M059J (cell line): Measurements from ENCODE around the gene B4GALNT3. TPM values are rescaled to one million over a fixed set of nuclear protein-coding genes. Genes with fewer than 3 reads are reported as not detected.
A peak's percentile ranks its signal among the peaks of the same experiment; 100 is the strongest.

Source experiments
- DNase-seq: peaks from one replicate; pipeline ENCODE4 v3.0.0-alpha.2; 2012; ENCODE audit warnings: low read depth
- total RNA-seq: library from RNA; depleted of rRNA; stranded (reverse); fragments of >200 nt; shearing (Covaris generic); gene quantifications from 2 replicates; pipeline ENCODE4 v1.2.3, GENCODE V29; 2014; rRNA removed

Gene B4GALNT3
- total RNA-seq, 1 experiment from 2014 or later: 1.8 TPM

- no peak for DNase-seq
Observed at GRCh38 chr12:593396-594270, 133.9 kb downstream of the B4GALNT3 start.

GRCh38 chr12:597926-598568, 138.3 kb downstream of the B4GALNT3 start:
- DNase-seq: no peak

GRCh38 chr12:599756-600155, 140.0 kb downstream of the B4GALNT3 start:
- no peak for DNase-seq

DNA sequence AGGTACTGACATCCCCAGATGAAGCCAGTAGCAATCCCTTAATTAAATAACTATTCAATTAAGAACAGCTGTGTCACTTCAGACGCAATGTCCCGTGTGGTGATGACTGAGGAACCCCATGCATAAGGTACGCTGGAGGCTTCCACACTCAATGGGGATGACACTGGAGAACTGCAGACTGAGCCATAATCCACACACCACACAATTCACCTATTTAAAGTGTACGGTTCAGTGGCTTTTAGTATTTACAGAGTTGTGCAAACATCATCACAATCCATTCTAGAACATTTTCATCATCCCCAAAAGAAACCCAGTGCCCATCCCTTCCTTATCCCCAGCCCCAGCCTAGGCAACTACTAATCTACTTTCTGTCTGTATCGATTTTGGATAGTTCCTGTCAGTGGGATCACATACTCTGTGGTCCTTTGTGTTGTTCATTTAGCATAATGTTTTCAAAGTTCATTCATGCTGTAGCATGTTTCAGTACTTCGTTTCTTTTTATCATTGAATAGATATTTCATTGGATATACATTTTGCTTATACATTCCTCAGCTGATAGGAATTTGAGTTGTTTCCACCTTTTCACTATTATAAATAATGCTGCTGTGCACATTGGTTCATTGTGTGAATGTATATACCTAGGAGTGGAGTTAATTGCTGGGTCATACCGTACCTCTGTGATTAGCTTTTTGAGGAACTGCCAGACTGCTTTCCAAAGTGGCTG, 142.4 kb downstream of the B4GALNT3 start:
- DNase-seq: no peak

GRCh38 chr12:602700-603068, 142.9 kb downstream of the B4GALNT3 start:
- DNase-seq: no peak

GRCh38 chr12:604956-605355, 145.2 kb downstream of the B4GALNT3 start:
- no peak for DNase-seq

DNA sequence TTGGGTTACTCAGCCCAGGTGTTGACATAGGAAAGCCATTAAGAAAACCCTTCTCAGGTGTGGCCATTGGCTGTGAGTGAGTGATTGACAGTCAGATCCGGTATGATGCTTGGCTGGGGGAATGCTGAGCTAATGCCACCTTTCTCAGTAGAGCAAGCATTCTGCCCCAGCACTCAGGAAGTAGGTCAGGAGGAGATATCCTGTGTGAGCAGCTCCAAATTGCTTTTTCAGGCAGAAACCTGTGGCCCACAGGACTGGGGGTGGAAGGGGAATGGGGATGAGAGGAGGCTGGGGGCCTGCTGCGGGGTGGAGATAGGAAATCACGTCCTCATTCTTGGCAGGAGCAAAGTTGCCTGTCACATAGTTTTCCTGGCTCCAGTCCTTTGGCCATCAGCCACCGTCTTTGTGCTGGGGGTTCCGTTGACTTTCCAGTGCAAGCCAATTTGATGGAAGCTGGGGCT, 147.8 kb downstream of the B4GALNT3 start:
- DNase-seq: peak; percentile 9

GRCh38 chr12:608413-608812, 148.7 kb downstream of the B4GALNT3 start:
- DNase-seq: no peak

- DNase-seq: no peak
Observed at GRCh38 chr12:608921-609320, 149.2 kb downstream of the B4GALNT3 start.

GRCh38 chr12:611721-612120, 152.0 kb downstream of the B4GALNT3 start:
- no peak for DNase-seq

- no peak for DNase-seq
Observed at GRCh38 chr12:612293-612692, 152.6 kb downstream of the B4GALNT3 start.

DNA sequence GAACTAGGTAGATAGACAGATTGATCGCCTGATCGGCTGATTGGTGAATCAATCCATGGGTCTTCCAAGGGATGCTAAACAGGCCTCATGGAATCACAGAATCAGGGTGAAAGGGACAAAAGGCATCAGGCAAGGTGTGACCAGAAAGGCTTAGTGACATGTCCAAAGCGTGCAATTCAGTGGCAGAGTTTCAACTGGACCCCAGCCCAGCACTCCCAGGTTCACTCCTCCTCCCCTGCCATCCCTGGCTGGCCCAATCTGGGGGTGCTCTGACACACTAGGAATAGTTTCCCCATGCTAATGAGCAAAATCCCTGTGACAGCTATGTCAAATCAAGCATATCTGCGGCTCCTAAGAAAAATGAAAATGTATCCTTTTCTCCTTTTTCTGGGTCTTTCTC, 153.1 kb downstream of the B4GALNT3 start:
- DNase-seq: no peak

Other genes starting within 250 kb of the B4GALNT3 start
- not detected in 2 replicates for gene SLC6A12, start 245.8 kb upstream of the B4GALNT3 start, total RNA-seq
- gene SLC6A13, start 197.1 kb upstream of the B4GALNT3 start, total RNA-seq: not detected in 2 replicates
- gene KDM5A, start 70.6 kb upstream of the B4GALNT3 start, total RNA-seq: 33.8 and 40.3 TPM in 2 replicates
- 10.7 and 22.4 TPM in 2 replicates for gene CCDC77, start 58.3 kb upstream of the B4GALNT3 start, total RNA-seq
- gene NINJ2, start 203.5 kb downstream of the B4GALNT3 start, total RNA-seq: 0.81 TPM in 1 of 2 replicates, not detected in the other